GM12891 (cell line): ENCODE data around the gene TBC1D22A.

Source experiments
- PAX5 ChIP-seq: IDR thresholded peaks from 2 replicates; pipeline ENCODE4 v1.6.1; 2011; ENCODE audit warnings: low read length, moderate library complexity, mild to moderate bottlenecking; ENCODE audit not compliant: insufficient read depth, severe bottlenecking
- POLR2A ChIP-seq: IDR thresholded peaks from 2 replicates; pipeline ENCODE4 v1.6.1; 2011; ENCODE audit warnings: low read depth, low read length, control low read depth
- POLR2AphosphoS5 ChIP-seq: IDR thresholded peaks from 2 replicates; pipeline ENCODE4 v1.6.1; 2011; ENCODE audit warnings: low read depth, low read length, control low read depth
- POU2F2 ChIP-seq: IDR thresholded peaks from 2 replicates; pipeline ENCODE4 v1.6.1; 2011; ENCODE audit warnings: low read depth, mild to moderate bottlenecking, control low read depth, low read length, moderate library complexity
- SPI1 ChIP-seq: IDR thresholded peaks from 2 replicates; pipeline ENCODE4 v1.6.1; 2011; ENCODE audit warnings: low read depth, low read length, control low read depth
- TAF1 ChIP-seq: IDR thresholded peaks from 2 replicates; pipeline ENCODE4 v1.6.1; 2011; ENCODE audit warnings: low read depth, low read length, control low read depth

DNA sequence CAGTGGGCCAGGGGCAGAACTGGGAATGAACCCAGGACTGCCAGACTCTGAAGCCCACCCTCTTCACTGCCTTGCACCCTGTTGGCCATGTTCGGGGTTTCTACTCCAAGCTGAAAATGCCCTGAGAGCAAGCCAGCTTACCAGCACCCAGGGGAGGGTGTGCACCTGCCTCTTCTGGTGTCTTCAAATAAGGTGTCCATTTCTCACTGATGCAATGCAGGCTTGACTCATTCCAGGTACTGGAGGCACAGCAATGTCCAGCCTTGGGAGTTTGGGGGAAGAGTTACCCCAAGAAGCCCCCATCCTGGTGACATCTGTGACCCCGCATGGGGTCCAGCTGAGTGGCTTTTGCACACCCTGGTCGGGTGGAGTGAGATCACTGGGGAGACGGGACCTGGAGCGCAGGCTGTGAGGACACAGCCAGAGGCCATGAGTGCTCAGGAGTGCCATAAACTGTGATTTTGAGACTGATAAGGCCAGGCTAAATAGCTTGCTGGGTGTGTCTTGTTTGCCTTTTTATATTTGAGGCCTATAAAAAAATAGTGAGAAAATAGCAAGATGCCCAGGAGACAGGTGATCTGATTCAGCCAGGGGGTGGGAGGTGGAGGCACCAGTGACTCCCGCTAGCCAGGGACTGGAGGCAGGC, 19.8 kb upstream of the TBC1D22A start:
- TF ChIP-seq POLR2AphosphoS5, result no peak
- TF ChIP-seq POLR2A, result no peak
- no peak for TF ChIP-seq PAX5
- no peak for TF ChIP-seq TAF1
- TF ChIP-seq SPI1, result no peak
- TF ChIP-seq POU2F2, result no peak
